ENCODE results near the gene HGFAC.

DNA sequence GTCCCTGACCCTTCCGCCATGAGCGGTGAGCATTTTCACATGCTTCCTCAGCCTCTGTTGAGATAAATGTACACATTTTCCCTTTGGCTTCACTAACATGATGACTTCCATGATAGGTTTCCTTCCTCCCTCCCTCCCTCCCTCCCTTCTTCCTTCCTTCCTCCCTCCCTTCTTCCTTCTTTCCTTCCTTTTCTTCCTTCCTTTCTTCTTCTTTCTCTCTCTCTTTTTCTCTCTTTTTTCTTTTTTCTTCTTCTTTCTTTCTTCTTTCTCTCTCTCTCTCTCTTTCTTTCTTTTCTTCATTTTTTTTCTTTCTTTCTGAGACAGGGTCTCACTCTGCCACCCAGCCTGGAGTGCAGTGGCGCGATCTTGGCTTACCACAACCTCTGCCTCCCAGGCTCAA lies 8.9 kb downstream of the HGFAC start:
- TF ChIP-seq, protein P1, sequence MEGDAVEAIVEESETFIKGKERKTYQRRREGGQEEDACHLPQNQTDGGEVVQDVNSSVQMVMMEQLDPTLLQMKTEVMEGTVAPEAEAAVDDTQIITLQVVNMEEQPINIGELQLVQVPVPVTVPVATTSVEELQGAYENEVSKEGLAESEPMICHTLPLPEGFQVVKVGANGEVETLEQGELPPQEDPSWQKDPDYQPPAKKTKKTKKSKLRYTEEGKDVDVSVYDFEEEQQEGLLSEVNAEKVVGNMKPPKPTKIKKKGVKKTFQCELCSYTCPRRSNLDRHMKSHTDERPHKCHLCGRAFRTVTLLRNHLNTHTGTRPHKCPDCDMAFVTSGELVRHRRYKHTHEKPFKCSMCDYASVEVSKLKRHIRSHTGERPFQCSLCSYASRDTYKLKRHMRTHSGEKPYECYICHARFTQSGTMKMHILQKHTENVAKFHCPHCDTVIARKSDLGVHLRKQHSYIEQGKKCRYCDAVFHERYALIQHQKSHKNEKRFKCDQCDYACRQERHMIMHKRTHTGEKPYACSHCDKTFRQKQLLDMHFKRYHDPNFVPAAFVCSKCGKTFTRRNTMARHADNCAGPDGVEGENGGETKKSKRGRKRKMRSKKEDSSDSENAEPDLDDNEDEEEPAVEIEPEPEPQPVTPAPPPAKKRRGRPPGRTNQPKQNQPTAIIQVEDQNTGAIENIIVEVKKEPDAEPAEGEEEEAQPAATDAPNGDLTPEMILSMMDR (IDR thresholded peaks at IDR 0.05; ENCODE audit: low read depth, low read length, poor library complexity, severe bottlenecking): no peak
- no peak for TF ChIP-seq EZH2phosphoT487 (IDR thresholded peaks at IDR 0.05; ENCODE audit: borderline replicate concordance, low read length)
